Progenitor cell of endocrine pancreas (in vitro differentiated cells): Measurements from ENCODE around the gene HFM1. TPM values are rescaled to one million over a fixed set of nuclear protein-coding genes. Genes with fewer than 3 reads are reported as not detected.

ENCODE experiments used
- DNase-seq: peaks from one replicate; pipeline ENCODE4 v3.0.0; 2021; ENCODE audit warnings: low spot score; ENCODE audit not compliant: unreplicated experiment
- H3K27ac Mint-ChIP-seq: 2 replicates; pipeline ENCODE4 v1.8.0; 2021; ENCODE audit warnings: mild to moderate bottlenecking, moderate library complexity, mixed read lengths
- H3K27me3 Mint-ChIP-seq: 2 replicates; pipeline ENCODE4 v1.8.0; 2021; ENCODE audit warnings: mixed read lengths
- H3K36me3 Mint-ChIP-seq: 2 replicates; pipeline ENCODE4 v1.8.0; 2022; ENCODE audit warnings: mixed read lengths; ENCODE audit not compliant: insufficient read depth
- H3K4me1 Mint-ChIP-seq: 2 replicates; pipeline ENCODE4 v1.8.0; 2021; ENCODE audit warnings: low read depth, mixed read lengths
- H3K4me3 Mint-ChIP-seq: 2 replicates; pipeline ENCODE4 v1.8.0; 2021; ENCODE audit warnings: low read depth, mild to moderate bottlenecking, moderate library complexity, mixed read lengths
- H3K9me3 Mint-ChIP-seq: 2 replicates; pipeline ENCODE4 v1.8.0; 2021; ENCODE audit warnings: low read depth, mixed read lengths
- CTCF ChIP-seq: fragments of 200-600 bp; sonication (generic); IDR thresholded peaks from one replicate; pipeline ENCODE4 v1.5.0; 2021; ENCODE audit warnings: antibody characterized with exemption, mild to moderate bottlenecking; ENCODE audit not compliant: unreplicated experiment
- total RNA-seq: library from RNA; stranded (reverse); gene quantifications from 2 replicates; pipeline ENCODE4 v1.2.1, GENCODE V29; 2021

HFM1 gene
- total RNA-seq, 1 donor from 2014 or later = 9.5 TPM

- TF ChIP-seq CTCF = no peak
- DNase-seq = no peak
- Mint-ChIP-seq H3K27ac (no peak overlapping the region), H3K9me3 (peaks cover 14% of the 10 kb centered on the region), H3K36me3 (no peaks in the 10 kb centered on the region), H3K4me3 (no peak overlapping the region), H3K27me3 (no peaks in the 10 kb centered on the region), H3K4me1 (no peaks in the 10 kb centered on the region)
Observed at GRCh38 chr1:91224878-91225277, 179.8 kb downstream of the HFM1 start.

- Mint-ChIP-seq H3K4me3 (no peak overlapping the region), H3K27ac (no peak overlapping the region), H3K9me3 (peaks cover 39% of the 10 kb centered on the region), H3K27me3 (no peaks in the 10 kb centered on the region), H3K4me1 (no peaks in the 10 kb centered on the region), H3K36me3 (peaks cover 3% of the 10 kb centered on the region)
- TF ChIP-seq CTCF = no peak
- no peak for DNase-seq
Observed at GRCh38 chr1:91221017-91221416, 183.6 kb downstream of the HFM1 start.

GRCh38 chr1:91217911-91218310 lies 186.7 kb downstream of the HFM1 start:
- Mint-ChIP-seq H3K4me3 (no peak overlapping the region), H3K27me3 (no peaks in the 10 kb centered on the region), H3K36me3 (peaks cover 3% of the 10 kb centered on the region), H3K9me3 (peaks cover 33% of the 10 kb centered on the region), H3K4me1 (no peaks in the 10 kb centered on the region), H3K27ac (no peak overlapping the region)
- no peak for TF ChIP-seq CTCF
- no peak for DNase-seq

Other genes starting within 250 kb of the HFM1 start
- 26.9 and 29.9 TPM in 2 replicates for gene CDC7, start 96.0 kb upstream of the HFM1 start, total RNA-seq